IPS-18a (cell line): ENCODE results near the gene RHO.

Source experiments
- H3K27ac ChIP-seq: one replicate; pipeline ENCODE4 v1.5.1; 2013; ENCODE audit warnings: low read length
- H3K27me3 ChIP-seq: one replicate; pipeline ENCODE4 v1.6.1; 2013; ENCODE audit warnings: mild to moderate bottlenecking, low read length; ENCODE audit not compliant: control insufficient read depth, insufficient read depth
- H3K36me3 ChIP-seq: one replicate; pipeline ENCODE4 v1.6.1; 2013; ENCODE audit warnings: low read depth, low read length; ENCODE audit not compliant: control insufficient read depth
- H3K4me1 ChIP-seq: one replicate; pipeline ENCODE4 v1.6.1; 2013; ENCODE audit warnings: low read depth, low read length; ENCODE audit not compliant: control insufficient read depth
- H3K4me3 ChIP-seq: one replicate; pipeline ENCODE4 v1.5.1; 2013; ENCODE audit warnings: low read length
- H3K9ac ChIP-seq: one replicate; pipeline ENCODE4 v1.6.1; 2013; ENCODE audit warnings: mild to moderate bottlenecking, low read length, moderate library complexity
- H3K9me3 ChIP-seq: one replicate; pipeline ENCODE4 v1.6.1; 2013; ENCODE audit warnings: low read depth, low read length; ENCODE audit not compliant: control insufficient read depth

Gene RHO

DNA sequence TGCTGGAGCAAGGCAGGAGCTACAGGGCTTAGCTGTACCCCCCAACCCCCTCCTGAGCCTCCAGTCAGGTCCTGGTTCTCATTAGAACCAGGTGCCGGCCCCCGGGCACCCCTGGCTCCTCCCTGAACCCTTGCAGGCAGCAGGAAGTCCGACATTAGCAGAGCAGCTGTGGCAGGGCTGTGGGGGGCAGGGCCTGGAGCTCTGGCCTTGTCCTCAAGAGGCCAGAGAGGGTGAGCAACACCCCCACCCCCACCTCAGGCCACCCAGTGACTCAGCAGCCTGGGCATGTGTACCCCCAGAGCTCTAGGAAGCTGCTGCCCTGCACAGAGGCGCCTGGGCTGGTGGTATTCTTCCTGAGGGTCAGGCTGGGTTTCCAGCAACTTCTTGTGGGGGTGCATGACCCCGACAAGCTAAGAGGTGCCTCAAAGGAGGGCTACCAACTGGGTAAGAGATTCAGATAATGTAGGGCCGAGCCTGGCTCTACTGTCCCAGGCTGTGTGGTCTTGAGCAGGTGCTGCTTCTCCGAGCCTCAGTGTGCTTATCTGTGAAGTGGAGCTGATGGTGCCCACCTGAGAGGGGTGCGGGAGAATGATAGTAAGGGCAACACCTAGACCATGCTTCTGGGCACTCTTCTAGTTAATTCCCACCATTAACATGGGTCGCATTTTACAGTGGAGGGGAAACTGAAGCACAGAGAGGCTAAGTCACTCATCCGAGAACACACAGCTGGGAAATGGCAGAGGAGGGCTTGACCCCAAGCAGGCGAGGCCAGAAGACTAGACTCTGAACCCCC lies 30.5 kb downstream of the RHO start:
- no peak overlapping the region for H3K9ac ChIP-seq
- H3K4me1 ChIP-seq: peaks cover 8% of the 10 kb centered on the region
- H3K27me3 ChIP-seq: no peaks in the 10 kb centered on the region
- H3K36me3 ChIP-seq: no peaks in the 10 kb centered on the region
- no peaks in the 10 kb centered on the region for H3K9me3 ChIP-seq
- no peak overlapping the region for H3K27ac ChIP-seq
- H3K4me3 ChIP-seq: no peak overlapping the region

GRCh38 chr3:129559565-129560079 lies 31.2 kb downstream of the RHO start:
- Histone ChIP-seq H3K9me3 (no peaks in the 10 kb centered on the region), H3K27me3 (no peaks in the 10 kb centered on the region), H3K4me3 (no peak overlapping the region), H3K36me3 (no peaks in the 10 kb centered on the region), H3K27ac (no peak overlapping the region), H3K4me1 (peaks cover 8% of the 10 kb centered on the region), H3K9ac (no peak overlapping the region)

- H3K27me3 ChIP-seq: no peaks in the 10 kb centered on the region
- H3K36me3 ChIP-seq: no peaks in the 10 kb centered on the region
- no peaks in the 10 kb centered on the region for H3K9me3 ChIP-seq
- peaks cover 8% of the 10 kb centered on the region for H3K4me1 ChIP-seq
- no peak overlapping the region for H3K4me3 ChIP-seq
- no peak overlapping the region for H3K27ac ChIP-seq
- no peak overlapping the region for H3K9ac ChIP-seq
These were observed 31.9 kb downstream of the RHO start for GRCh38 chr3:129560269-129560787.

DNA sequence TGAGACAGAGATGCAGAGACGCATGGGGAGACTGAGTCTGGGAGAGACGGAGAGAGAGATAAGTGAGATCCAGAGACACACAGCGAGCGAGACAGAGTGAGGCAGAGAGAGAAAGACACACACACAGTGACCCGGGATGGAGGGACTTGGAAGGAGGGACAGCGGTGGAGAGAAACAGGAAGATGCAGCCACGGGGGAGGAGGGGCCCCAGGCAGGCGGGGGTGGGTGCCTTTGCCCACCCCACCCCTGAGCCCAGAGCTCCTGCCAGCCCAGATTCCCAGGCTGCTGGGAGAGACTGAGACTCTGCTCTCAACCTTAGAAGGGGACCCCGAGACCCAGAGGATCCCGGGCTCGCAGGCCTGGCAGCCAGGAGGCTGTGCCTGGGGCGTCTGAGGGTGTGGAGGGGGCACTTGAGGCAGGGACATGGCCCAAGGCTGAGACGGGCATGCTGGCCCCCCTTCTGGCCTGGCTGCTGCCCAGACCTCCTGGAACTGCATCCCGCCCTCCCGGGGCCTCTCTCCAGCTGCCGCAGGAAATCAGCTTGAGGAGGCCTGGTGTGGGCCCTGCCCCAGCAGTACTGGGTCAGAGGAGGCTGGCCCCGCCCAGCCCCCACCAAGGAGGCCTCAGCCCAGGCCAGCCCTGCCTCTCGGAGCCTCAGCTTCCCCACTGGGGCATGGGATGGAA lies 32.6 kb downstream of the RHO start:
- Histone ChIP-seq H3K4me3 (no peak overlapping the region), H3K4me1 (peaks cover 8% of the 10 kb centered on the region), H3K9ac (no peak overlapping the region), H3K27ac (no peak overlapping the region), H3K9me3 (no peaks in the 10 kb centered on the region), H3K27me3 (no peaks in the 10 kb centered on the region), H3K36me3 (no peaks in the 10 kb centered on the region)

- H3K9ac ChIP-seq: no peak overlapping the region
- H3K27me3 ChIP-seq: no peaks in the 10 kb centered on the region
- H3K9me3 ChIP-seq: no peaks in the 10 kb centered on the region
- no peak overlapping the region for H3K27ac ChIP-seq
- H3K36me3 ChIP-seq: no peaks in the 10 kb centered on the region
- H3K4me3 ChIP-seq: no peak overlapping the region
- peaks cover 8% of the 10 kb centered on the region for H3K4me1 ChIP-seq
These were observed 33.3 kb downstream of the RHO start for GRCh38 chr3:129561619-129562248.

DNA sequence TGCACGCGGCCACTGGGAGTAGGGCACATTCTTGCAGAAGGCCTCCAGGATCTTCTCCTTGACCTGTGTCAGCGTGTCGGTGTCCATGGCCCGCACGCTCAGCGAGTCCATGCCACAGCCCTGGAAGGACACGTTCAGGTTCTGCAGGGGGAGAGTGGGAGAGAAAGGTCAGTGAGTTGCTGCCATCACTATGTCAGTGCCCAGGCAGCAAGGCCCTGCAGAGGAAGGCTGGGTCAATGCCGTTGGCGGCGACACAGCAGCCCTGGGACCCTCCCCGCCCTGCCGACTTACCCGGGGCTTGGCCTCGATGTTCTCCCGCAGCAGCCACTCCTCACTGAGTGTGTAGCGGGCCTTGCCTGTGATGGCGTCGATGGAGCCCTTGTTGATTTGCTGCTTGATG lies 34.4 kb downstream of the RHO start:
- no peak overlapping the region for H3K4me3 ChIP-seq
- no peaks in the 10 kb centered on the region for H3K36me3 ChIP-seq
- H3K27me3 ChIP-seq: no peaks in the 10 kb centered on the region
- H3K9me3 ChIP-seq: no peaks in the 10 kb centered on the region
- H3K4me1 ChIP-seq: peaks cover 8% of the 10 kb centered on the region
- no peak overlapping the region for H3K27ac ChIP-seq
- H3K9ac ChIP-seq: no peak overlapping the region

DNA sequence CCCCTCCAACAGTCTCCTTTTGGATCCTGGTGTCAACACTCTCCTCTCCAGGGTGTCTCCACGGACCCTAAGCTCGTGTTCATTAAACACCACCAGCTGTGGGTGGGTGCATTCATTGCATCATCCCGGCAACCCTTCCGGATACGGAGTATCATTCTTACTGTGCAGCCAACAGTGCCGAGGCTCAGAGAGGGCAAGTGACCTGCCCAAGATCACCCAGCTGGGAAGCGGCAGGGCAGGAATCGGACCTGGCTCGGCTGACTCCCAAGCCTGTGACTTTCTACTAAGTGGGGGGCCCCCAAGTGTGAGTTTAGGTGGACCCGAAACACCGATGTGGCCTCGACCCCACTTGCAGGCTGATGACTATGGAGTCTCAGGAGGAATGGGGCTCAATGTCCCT lies 34.9 kb downstream of the RHO start:
- H3K4me3 ChIP-seq: no peak overlapping the region
- H3K27me3 ChIP-seq: no peaks in the 10 kb centered on the region
- H3K27ac ChIP-seq: no peak overlapping the region
- no peak overlapping the region for H3K9ac ChIP-seq
- no peaks in the 10 kb centered on the region for H3K9me3 ChIP-seq
- no peaks in the 10 kb centered on the region for H3K36me3 ChIP-seq
- H3K4me1 ChIP-seq: peaks cover 7% of the 10 kb centered on the region

GRCh38 chr3:129563850-129564535 lies 35.6 kb downstream of the RHO start:
- H3K4me3 ChIP-seq: no peak overlapping the region
- H3K27ac ChIP-seq: no peak overlapping the region
- H3K9me3 ChIP-seq: no peaks in the 10 kb centered on the region
- no peaks in the 10 kb centered on the region for H3K27me3 ChIP-seq
- H3K9ac ChIP-seq: no peak overlapping the region
- H3K4me1 ChIP-seq: peaks cover 4% of the 10 kb centered on the region
- H3K36me3 ChIP-seq: no peaks in the 10 kb centered on the region

DNA sequence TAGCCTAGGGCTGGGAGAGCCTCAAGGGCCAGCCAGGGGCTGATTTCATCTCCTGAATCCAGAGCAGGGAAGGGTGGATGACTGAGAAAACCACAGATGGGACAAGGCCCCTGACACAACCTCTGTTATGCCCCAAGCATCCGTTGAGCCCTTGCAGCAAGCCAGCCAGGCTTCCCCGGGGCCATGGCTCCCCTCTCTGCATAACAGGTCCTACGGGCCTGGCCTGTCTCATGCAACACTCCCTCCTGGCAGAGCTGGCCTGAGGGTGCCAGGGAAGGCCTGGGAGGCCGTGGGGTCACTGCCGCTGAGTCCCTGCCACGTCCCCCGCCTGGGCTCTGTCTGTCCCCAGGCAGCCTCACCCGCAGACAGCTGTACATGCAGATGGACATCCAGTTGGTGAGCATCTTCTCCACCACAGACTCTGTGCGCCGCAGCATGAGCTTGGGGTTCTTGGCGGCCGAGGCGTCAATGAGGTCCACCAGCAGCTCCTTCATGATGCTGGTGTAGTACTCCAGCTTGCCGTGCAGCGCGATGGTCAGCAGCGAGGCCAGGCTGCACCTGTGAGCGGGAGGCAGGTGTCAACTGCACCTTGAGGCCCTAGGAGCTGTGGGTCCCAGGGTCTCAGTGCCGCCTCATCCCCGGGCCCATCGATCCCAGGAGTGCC lies 36.7 kb downstream of the RHO start:
- H3K36me3 ChIP-seq: no peaks in the 10 kb centered on the region
- no peak overlapping the region for H3K27ac ChIP-seq
- H3K9ac ChIP-seq: no peak overlapping the region
- no peaks in the 10 kb centered on the region for H3K27me3 ChIP-seq
- H3K4me3 ChIP-seq: no peak overlapping the region
- no peaks in the 10 kb centered on the region for H3K9me3 ChIP-seq
- peaks cover 4% of the 10 kb centered on the region for H3K4me1 ChIP-seq

GRCh38 chr3:129565902-129566301 lies 37.5 kb downstream of the RHO start:
- H3K9ac ChIP-seq: no peak overlapping the region
- H3K27ac ChIP-seq: no peak overlapping the region

More at GRCh38 chr3:129565902-129566301, 37.5 kb downstream of the RHO start:
- no peaks in the 10 kb centered on the region for H3K36me3 ChIP-seq
- no peaks in the 10 kb centered on the region for H3K27me3 ChIP-seq
- H3K9me3 ChIP-seq: no peaks in the 10 kb centered on the region
- H3K4me1 ChIP-seq: no peaks in the 10 kb centered on the region
- no peak overlapping the region for H3K4me3 ChIP-seq
